Lower leg skin (tissue), 4 donors: ENCODE measurements around the gene ARID5A. TPM values are rescaled to one million over a fixed set of nuclear protein-coding genes. Genes with fewer than 3 reads are reported as not detected.
A peak's percentile ranks its signal among the peaks of the same experiment; 100 is the strongest.

Experiments used
- DNase-seq, 2 donors: peaks; one replicate each; pipeline ENCODE4 v3.0.0-alpha.2; 2019; ENCODE audit warnings: low spot score in 2 of 2
- H3K4me3 ChIP-seq: fragments of 200-600 bp; sonication (generic); 2 replicates; pipeline ENCODE4 v1.5.1; 2017; ENCODE audit warnings: mild to moderate bottlenecking, low read depth; ENCODE audit not compliant: poor library complexity, severe bottlenecking
- POLR2A ChIP-seq, 2 donors: fragments of 450-650 bp; IDR thresholded peaks; one replicate each; pipeline ENCODE4 v1.6.1; 2016 to 2017; ENCODE audit warnings: antibody characterized with exemption in 2 of 2, mild to moderate bottlenecking in 1 of 2, moderate library complexity in 1 of 2
- WGBS, 2 donors: methylation state at CpG; one replicate each; pipeline ENCODE4 v1.1.5; 2018; 5-methylcytosine and 5-hydroxymethylcytosine counted together
- intact Hi-C: fragments of 100-400 bp; cut with DNase I; formaldehyde crosslinking; loops from one replicate; pipeline ENCODE4 v1.15.0; 2023; ENCODE audit warnings: low total_unique reads
- total RNA-seq, 4 donors: library from RNA; depleted of rRNA; stranded (reverse); fragments of >200 nt; gene quantifications; one replicate each; pipeline ENCODE4 v1.1.0, GENCODE V29; 2016
- TF ChIP-seq, protein P1 (sequence below), 3 donors: fragments of 450-650 bp; IDR thresholded peaks; one replicate each; pipeline ENCODE4 v1.5.1; 2016; ENCODE audit warnings: antibody characterized with exemption in 3 of 3, mild to moderate bottlenecking in 3 of 3, moderate library complexity in 2 of 3

Gene ARID5A
- total RNA-seq, 4 donors from 2014 or later, result 12.0 to 23.0 (median 19.7) TPM

DNA sequence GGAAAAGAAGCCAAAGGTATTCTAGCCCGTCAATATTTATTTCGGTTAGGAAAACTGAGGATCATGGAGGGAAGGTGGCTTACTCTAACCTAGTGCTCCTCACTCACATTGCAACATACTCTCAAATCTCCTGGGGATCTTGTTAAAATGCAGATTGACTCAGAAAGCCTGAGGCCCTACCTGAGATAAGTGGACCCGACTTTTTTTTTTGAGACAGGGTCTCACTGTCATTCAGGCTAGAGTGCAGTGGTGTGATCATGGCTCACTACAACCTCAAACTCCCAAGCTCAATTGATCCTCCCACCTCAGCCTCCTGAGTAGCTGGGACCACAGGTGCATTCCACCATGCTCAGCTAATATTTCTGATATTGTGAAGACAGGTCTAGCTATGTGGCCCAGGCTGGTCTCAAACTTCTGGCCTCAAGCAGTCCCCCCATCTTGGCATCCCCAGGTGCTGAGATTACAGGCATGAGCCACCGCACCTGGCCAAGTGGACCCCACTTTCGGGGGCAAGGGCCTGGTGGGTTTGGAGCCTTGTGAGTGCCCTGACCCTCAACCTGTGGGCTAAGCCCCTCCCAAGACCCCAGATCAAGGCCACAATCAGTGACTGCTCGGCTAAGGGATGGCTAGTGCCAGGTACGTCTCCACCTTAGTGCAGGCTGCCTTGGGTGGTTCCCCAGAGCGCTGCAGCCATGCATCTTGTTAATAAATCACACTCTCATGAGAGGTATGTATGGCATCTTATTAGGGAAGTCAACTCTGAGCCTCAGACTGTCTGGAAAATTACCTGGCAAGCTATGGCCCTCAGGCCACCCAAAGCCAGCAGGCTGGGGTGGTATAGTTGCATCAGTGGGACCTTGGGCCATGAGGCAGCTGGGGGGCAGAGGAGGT lies 30.3 kb upstream of the ARID5A start:
- TF ChIP-seq, protein P1, sequence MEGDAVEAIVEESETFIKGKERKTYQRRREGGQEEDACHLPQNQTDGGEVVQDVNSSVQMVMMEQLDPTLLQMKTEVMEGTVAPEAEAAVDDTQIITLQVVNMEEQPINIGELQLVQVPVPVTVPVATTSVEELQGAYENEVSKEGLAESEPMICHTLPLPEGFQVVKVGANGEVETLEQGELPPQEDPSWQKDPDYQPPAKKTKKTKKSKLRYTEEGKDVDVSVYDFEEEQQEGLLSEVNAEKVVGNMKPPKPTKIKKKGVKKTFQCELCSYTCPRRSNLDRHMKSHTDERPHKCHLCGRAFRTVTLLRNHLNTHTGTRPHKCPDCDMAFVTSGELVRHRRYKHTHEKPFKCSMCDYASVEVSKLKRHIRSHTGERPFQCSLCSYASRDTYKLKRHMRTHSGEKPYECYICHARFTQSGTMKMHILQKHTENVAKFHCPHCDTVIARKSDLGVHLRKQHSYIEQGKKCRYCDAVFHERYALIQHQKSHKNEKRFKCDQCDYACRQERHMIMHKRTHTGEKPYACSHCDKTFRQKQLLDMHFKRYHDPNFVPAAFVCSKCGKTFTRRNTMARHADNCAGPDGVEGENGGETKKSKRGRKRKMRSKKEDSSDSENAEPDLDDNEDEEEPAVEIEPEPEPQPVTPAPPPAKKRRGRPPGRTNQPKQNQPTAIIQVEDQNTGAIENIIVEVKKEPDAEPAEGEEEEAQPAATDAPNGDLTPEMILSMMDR (IDR thresholded peaks at IDR 0.05), result no peak
- no peak for TF ChIP-seq POLR2A (IDR thresholded peaks at IDR 0.05)
- no peak overlapping the region for H3K4me3 ChIP-seq
- WGBS, 2 donors, result 71 to 75% methylated on average over 6 to 8 of the region's 8 CpGs
- intact Hi-C loops, result loop anchor here (10.0 kb wide), 1 partner anchor 101 kb away; no protein-coding TSS in a partner anchor
- peak in 1 of 2 donors; percentile 71 for DNase-seq

DNA sequence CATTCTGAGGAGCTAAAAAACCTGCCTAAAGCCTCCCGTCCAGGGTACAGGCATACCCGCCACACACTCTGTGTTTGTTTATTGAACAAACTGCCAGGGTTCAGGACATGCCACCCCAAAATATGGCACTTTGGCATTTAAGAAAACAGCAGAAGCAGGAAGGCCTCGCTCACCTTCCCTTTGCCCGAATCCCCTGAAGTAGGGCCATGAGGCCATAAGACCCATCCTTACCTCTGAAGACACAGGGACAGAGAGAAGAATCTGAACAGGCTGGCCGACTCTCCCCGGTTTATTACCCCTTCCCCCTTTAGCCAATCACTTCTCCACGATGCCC lies 29.7 kb upstream of the ARID5A start:
- 88 to 95% methylated on average over 7 of the region's 7 CpGs for WGBS, 2 donors
- DNase-seq, result peak in 1 of 2 donors; percentile 58
- no peak for TF ChIP-seq POLR2A (IDR thresholded peaks at IDR 0.05)
- TF ChIP-seq, protein P1 (IDR thresholded peaks at IDR 0.05), result no peak
- no peak overlapping the region for H3K4me3 ChIP-seq
- intact Hi-C loops, result loop anchor here (10.0 kb wide), 1 partner anchor 102 kb away; no protein-coding TSS in a partner anchor

DNA sequence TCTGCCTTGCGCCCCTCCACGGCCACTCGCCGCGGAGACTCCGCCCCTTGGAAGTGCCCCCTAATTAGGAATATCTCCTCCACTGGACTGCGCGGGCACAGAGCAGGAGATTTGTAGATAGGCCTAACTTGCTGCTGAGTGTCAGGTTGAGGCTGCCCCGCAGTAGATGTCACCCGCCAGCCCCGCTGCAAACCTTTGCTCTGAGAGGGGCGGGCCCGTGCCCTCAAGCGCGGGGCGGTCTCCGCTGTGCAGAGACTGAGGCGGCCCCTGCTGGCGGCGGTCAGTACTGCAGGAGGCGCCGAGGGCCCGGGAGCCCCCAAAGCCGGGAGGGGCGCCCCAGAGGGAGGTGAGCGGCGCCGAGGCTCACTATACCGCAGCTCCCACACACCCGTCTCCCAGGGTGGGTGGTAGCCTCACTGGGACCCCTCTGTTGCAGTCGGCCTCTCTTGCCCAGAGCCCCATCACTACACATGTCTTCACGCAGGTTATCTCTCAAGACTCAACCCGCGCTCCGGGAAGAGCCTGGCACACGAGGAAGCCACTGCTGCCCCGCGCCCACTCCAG lies 28.5 kb upstream of the ARID5A start:
- intact Hi-C loops, result loop anchor here (10.0 kb wide), 1 partner anchor 103 kb away; no protein-coding TSS in a partner anchor
- peak in 1 of 2 donors; percentile 94 for DNase-seq
- TF ChIP-seq POLR2A (IDR thresholded peaks at IDR 0.05), result no peak
- TF ChIP-seq, protein P1 (IDR thresholded peaks at IDR 0.05), result peak in 1 of 3 donors; percentile 94
- H3K4me3 ChIP-seq, result no peak overlapping the region
- 10 to 12% methylated on average over 33 to 37 of the region's 38 CpGs for WGBS, 2 donors

DNA sequence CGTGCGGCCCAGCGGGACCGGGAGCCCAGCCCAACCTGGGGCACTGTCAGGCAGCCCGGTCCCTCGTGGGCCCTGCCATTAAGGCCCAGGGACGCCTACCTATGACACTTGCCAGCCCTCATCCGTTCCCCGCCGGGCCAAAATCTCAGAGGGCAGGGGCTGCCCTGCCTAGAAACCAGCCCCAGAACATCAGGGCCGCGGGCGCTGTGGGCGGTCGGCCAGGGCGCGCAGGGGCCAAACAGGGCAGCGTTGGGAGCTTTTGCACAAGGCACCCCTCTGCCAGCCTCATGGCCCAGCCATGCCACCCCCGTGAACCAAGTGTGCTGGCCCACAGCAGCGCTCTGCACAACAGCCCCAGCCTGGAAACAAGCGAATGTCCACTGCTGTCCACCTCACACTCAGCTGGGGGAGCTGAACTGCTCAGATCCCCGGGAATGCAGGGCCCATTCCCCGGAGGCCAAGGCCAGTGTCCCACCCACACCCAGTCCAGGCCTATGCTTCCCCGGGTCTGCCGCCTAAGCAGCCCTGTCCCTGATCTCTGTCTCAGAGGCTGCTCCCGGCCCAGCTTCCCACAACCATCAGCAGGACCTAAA lies 27.9 kb upstream of the ARID5A start:
- intact Hi-C loops, result loop anchor here (10.0 kb wide), 1 partner anchor 104 kb away; no protein-coding TSS in a partner anchor
- DNase-seq, result peak in 1 of 2 donors; percentile 85
- no peak overlapping the region for H3K4me3 ChIP-seq

DNA sequence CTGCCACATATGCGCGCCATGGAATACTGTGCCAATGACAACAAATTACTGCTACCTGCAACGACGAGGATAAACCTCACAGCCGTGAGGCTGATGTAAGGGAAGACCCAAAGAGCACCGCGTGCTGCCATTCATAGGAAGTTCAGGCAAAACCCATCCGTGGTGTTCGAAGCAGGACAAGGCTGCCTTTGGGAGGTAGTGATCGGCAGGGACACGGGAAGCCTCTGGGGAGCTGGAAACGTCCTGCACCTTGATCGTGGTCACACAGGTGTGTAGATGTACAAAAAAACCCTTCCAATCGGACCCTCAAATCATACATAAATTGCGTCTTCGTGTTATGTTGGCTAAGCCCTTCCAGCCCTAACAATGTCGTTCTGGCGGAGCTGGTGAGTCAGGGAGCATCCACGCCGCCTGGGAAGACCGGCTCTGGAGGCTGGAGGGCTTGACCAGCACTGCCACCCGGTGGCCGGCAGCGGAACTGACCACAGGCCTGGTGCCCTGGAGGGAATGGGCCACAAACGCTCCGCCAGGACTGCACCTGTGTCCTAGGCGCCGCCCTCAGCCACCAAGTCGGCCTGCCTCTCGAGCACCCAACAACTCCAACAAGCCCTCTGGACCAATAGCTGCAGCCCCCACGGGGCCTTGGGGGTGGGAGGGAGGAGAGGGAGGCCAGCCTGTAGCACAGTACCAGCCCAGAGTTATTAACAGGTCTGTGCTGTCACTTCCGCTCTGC lies 27.3 kb upstream of the ARID5A start:
- 24 to 27% methylated on average over 28 to 30 of the region's 32 CpGs for WGBS, 2 donors
- DNase-seq, result peak; percentile 72 to 96
- intact Hi-C loops, result loop anchor here (10.0 kb wide), 1 partner anchor 104 kb away; no protein-coding TSS in a partner anchor
- TF ChIP-seq, protein P1 (IDR thresholded peaks at IDR 0.05), result peak in 1 of 3 donors; percentile 61
- TF ChIP-seq POLR2A (IDR thresholded peaks at IDR 0.05), result no peak
- H3K4me3 ChIP-seq, result no peak overlapping the region

More for the DNA sequence above, 27.9 kb upstream of the ARID5A start:
- TF ChIP-seq, protein P1 (IDR thresholded peaks at IDR 0.05), result no peak
- TF ChIP-seq POLR2A (IDR thresholded peaks at IDR 0.05), result no peak
- 58 to 65% methylated on average over 25 to 26 of the region's 26 CpGs for WGBS, 2 donors
